GM18502 (cell line): Measurements from ENCODE around the gene MSANTD1.

Experiments used
- ATAC-seq: cut with Tn5 transposase; IDR thresholded peaks from one replicate; pipeline ENCODE4 v1.9.1; 2021; ENCODE audit warnings: mild to moderate bottlenecking; ENCODE audit not compliant: unreplicated experiment, poor library complexity

MSANTD1 gene

DNA sequence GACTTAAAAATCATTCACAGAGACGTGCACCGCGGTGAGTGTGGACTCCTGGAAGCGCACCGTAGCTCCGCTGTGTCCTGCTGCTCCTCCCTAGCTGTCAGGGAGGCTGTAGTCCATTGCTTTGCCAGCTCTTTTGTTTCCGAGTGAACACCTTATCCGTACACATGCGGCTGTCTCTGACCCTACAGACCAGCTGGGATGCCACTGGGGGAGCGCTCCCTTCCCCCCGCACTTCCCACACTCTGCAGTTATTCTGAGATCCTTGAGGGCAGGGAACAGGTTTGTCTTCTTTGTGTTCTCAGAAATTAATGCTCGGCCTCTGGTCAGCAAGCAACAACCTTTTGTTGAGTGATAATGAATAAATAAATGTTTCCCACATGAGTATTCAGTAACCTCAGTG is 33.7 kb upstream of the MSANTD1 start:
- no peak for ATAC-seq

- ATAC-seq: no peak
These were observed 33.2 kb upstream of the MSANTD1 start for GRCh38 chr4:3215733-3216132.

DNA sequence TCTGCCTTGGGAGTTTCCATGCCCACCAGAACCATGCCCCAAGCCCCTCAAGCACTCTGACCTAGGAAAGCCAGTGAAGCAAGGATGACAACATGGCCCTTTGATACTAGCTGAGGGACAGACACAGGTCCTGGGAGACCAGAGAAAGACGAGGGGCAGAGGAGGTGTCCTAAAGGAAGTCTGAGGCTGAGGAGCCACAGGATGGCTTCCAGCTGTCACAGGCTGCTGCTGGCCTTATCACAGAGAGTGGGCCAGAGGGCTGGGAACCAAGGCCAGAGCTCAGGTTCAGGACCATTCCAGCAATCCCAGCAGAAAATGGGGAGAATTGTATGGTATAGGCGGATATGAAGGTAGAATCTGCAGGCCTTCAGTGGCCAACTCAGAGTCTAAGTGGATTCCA is 31.7 kb upstream of the MSANTD1 start:
- no peak for ATAC-seq

GRCh38 chr4:3217771-3218170 is 31.2 kb upstream of the MSANTD1 start:
- no peak for ATAC-seq

GRCh38 chr4:3218824-3219760 is 29.9 kb upstream of the MSANTD1 start:
- no peak for ATAC-seq

- no peak for ATAC-seq
These were observed 29.0 kb upstream of the MSANTD1 start for GRCh38 chr4:3219761-3220475.

DNA sequence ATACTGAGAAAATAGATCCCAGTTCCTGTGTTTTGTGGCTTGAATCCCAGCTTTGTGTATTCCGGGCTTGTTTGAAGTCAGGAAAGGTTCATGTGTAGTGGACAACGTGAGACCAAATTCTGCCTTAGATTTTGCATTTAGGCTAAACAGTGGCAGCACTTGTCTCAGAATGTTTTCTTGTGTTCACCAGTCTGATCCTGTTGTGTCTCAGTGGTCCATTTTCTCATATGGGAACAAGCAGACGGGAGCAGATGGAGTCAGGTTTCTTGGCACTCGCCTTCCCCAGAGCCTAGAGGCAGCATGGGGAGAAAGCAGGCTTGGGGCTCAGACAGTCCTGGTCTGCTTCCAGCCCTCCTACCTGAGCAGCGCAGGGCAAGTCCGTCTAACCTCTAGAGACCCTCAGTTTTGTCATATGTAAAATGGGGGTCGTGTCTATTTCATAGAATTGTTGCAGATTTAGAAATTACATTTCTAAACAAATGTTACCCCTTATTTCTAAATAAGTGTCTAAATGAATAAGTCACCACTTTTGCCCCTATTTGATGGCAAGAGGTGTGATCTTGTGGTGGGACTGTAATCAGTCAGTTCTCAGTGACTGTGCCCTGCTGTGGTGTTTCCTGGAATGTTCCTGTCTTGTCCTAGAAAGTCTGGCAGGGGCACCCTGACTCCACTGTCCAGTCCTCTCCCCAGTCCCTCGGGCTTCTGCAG is 28.3 kb upstream of the MSANTD1 start:
- ATAC-seq: no peak

GRCh38 chr4:3221184-3221494 is 27.8 kb upstream of the MSANTD1 start:
- no peak for ATAC-seq

DNA sequence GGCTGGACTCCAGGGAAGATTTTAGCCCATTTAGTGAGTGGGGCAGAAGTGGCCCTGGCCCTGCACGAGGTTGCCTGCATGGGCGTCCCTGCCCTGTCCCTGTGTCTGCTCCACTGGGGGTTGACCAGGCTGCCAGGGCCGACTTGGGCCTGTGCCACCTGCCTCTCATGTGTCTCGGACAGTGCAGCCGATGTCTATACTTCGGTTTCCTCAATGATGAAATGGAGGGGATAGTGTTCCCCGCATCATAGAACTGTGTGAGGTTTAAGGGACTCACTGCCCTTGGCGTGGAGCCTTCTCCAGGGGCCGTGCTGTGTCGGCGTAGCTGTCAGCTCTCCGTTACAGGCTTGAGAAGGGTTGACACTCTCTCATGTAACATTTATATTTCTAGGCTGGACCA is 27.0 kb upstream of the MSANTD1 start:
- no peak for ATAC-seq

DNA sequence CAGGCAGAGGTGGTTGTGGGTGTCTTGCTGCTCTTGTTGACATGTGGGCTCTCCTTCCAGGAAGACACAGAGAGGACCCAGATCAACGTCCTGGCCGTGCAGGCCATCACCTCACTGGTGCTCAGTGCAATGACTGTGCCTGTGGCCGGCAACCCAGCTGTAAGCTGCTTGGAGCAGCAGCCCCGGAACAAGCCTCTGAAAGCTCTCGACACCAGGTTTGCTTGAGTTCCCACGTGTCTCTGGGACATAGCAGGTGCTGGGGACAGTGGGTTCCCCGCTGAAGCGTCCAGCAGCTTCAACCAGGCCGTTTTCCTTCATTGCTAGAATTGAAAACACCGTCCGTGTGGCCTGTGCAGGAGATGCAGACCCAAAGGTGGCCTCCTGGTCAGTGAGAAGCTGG is 25.6 kb upstream of the MSANTD1 start:
- ATAC-seq: no peak

DNA sequence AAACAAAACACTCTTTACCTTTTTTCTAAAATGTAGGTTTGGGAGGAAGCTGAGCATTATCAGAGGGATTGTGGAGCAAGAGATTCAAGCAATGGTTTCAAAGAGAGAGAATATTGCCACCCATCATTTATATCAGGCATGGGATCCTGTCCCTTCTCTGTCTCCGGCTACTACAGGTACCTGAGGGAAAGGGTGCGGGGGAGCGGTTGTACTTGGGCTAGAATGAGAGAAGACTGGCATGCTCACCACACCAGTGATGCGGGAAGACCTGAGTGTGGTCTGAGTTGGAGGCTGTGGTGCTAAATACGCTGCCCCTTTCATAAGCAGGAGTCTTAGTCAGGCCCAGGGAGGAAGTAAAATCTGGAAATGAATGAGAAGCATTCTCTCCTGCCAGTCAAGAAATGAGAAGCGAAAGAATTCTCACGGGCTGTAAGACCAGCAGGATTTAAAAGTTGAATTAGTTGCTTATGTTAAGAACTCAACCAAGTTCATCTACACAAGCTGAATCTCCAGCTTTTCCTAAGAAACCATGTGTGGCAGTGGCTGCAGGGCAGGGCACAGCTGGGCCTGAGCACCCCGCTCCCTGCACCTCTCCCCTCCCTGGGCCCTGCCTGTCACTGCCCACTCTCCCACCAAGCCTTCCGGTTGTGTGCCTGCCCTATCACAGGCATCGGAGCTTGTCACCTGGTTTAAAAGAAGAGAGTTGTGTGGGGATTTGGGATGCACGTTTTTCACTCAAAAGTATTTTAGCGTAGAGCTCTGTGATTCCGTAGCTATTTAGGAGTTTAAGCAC is 24.8 kb upstream of the MSANTD1 start:
- no peak for ATAC-seq

DNA sequence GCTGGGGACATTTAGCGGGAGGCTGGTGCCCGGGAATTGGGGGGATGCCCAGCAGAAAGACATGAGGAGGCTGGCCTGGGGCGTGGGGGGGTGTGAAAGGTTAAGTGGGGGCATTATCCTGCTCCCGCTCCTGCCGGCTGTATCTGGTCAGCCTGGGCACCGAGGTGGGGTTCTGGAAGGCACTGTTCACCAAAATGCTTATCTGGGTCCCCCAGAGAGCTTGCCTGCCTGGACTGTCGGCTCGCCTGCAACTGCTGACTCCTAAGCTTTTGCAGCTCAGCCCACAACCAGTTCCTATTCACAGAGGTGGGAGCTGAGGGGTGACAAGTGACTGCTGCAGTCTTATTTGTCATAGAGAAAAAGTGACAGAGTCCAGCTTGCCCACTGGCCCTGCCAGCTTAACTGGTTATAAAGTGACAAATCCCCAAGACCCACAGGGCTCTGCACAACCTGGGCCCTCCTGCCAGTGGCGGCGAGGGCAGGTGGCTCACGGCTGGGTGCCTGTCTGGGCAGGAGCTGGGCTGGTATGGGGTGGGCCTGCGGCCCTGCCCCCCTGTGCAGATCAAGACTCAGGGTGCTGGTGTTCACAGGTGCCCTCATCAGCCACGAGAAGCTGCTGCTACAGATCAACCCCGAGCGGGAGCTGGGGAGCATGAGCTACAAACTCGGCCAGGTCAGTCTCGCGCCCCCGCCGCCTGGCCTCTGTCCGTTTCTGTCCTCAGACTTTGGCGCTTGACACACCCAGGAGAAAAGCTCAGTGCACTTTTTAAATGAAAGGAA is 23.7 kb upstream of the MSANTD1 start:
- ATAC-seq: no peak

DNA sequence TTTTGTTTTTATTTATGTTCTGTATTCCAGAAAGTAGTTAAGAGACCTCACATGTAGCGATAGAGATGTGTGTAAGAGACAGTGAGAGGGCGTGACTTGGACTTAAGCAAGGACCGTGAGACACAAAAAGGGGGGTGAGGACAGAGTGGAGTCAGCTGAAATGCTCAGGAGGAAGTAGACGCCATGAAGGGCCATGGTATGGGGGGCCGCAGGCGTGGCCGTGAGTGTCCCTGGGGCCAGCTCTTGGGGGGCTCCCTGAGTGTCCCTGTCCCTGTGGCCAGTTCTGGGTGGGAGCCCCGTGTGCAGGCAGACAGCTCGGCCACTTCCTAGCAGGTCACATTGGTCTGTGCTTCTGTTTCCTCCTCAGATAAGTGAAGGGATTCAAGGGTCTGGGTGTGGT is 23.0 kb upstream of the MSANTD1 start:
- ATAC-seq: no peak

DNA sequence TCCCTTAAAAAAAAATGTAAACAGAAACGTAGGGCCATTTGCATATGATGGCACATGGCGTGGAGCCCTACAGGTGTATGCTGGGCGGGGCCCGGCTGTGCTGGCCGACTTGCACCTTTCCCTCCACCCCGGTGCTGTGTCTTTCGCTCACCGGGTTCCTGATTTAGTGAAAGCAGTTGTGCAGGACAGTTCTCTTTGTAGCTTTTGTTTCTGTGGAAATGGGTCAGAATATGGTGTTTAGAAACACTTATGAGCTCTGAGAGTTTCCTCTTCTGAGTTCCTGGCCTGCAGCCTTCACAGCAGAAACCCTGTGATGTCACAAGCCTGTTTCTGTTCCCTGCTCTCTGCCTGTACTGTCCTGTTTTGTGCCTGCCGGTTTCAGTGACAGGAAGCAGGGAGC is 22.5 kb upstream of the MSANTD1 start:
- ATAC-seq: no peak

- ATAC-seq: no peak
These were observed 22.0 kb upstream of the MSANTD1 start for GRCh38 chr4:3226944-3227343.

- no peak for ATAC-seq
These were observed 20.9 kb upstream of the MSANTD1 start for GRCh38 chr4:3227878-3228675.

- no peak for ATAC-seq
These were observed 20.1 kb upstream of the MSANTD1 start for GRCh38 chr4:3228881-3229280.

- no peak for ATAC-seq
These were observed 19.6 kb upstream of the MSANTD1 start for GRCh38 chr4:3229328-3229727.

GRCh38 chr4:3229964-3230363 is 19.0 kb upstream of the MSANTD1 start:
- no peak for ATAC-seq
